Measurements from ENCODE around the gene TBC1D1.

TBC1D1 gene

GRCh38 chr4:37890801-37891259 is at the start of gene TBC1D1:
Gene TBC1D1 (plus strand): TSS chr4:37891084. CDS start chr4:37902096, 11,012 bp downstream.
- DNase-seq: peak; percentile 27

- DNase-seq: no peak
Measured at GRCh38 chr4:37844204-37844603, 46.7 kb upstream of the TBC1D1 start.

- DNase-seq: no peak
Measured at GRCh38 chr4:37845201-37845600, 45.7 kb upstream of the TBC1D1 start.

- DNase-seq: no peak
Measured at GRCh38 chr4:37847311-37847884, 43.5 kb upstream of the TBC1D1 start.

GRCh38 chr4:37852376-37852775 is 38.5 kb upstream of the TBC1D1 start:
- DNase-seq: no peak

- no peak for DNase-seq
Measured at GRCh38 chr4:37858112-37858511, 32.8 kb upstream of the TBC1D1 start.

GRCh38 chr4:37858872-37859271 is 32.0 kb upstream of the TBC1D1 start:
- DNase-seq: no peak

- DNase-seq: no peak
Measured at GRCh38 chr4:37860266-37860665, 30.6 kb upstream of the TBC1D1 start.

- DNase-seq: no peak
Measured at GRCh38 chr4:37862961-37863360, 27.9 kb upstream of the TBC1D1 start.

GRCh38 chr4:37864786-37865185 is 26.1 kb upstream of the TBC1D1 start:
- no peak for DNase-seq

- DNase-seq: no peak
Measured at GRCh38 chr4:37865450-37865849, 25.4 kb upstream of the TBC1D1 start.

GRCh38 chr4:37867102-37867501 is 23.8 kb upstream of the TBC1D1 start:
- no peak for DNase-seq

GRCh38 chr4:37868238-37868637 is 22.6 kb upstream of the TBC1D1 start:
- DNase-seq: no peak

- no peak for DNase-seq
Measured at GRCh38 chr4:37872310-37872988, 18.4 kb upstream of the TBC1D1 start.

GRCh38 chr4:37873386-37873785 is 17.5 kb upstream of the TBC1D1 start:
- DNase-seq: no peak

GRCh38 chr4:37876156-37876555 is 14.7 kb upstream of the TBC1D1 start:
- DNase-seq: no peak

GRCh38 chr4:37879365-37879764 is 11.5 kb upstream of the TBC1D1 start:
- no peak for DNase-seq

GRCh38 chr4:37881811-37882210 is 9.1 kb upstream of the TBC1D1 start:
- no peak for DNase-seq

GRCh38 chr4:37882665-37883296 is 8.1 kb upstream of the TBC1D1 start:
- DNase-seq: no peak

- no peak for DNase-seq
Measured at GRCh38 chr4:37884855-37885487, 5.9 kb upstream of the TBC1D1 start.

- no peak for DNase-seq
Measured at GRCh38 chr4:37885496-37885895, 5.4 kb upstream of the TBC1D1 start.

GRCh38 chr4:37889849-37890800 is 759 bp upstream of the TBC1D1 start:
- peak; percentile 5 for DNase-seq
